GM21723 (cell line): ENCODE measurements around the gene P2RY6.
A peak's percentile ranks its signal among the peaks of the same experiment; 100 is the strongest.

Experiments
- ATAC-seq: cut with Tn5 transposase; IDR thresholded peaks from one replicate; pipeline ENCODE4 v1.9.1; 2021; ENCODE audit warnings: mild to moderate bottlenecking, moderate library complexity; ENCODE audit not compliant: unreplicated experiment

The P2RY6 gene

GRCh38 chr11:73275381-73275750 is 3.2 kb downstream of the P2RY6 start:
- ATAC-seq: no peak

GRCh38 chr11:73277467-73277866 is 5.3 kb downstream of the P2RY6 start:
- no peak for ATAC-seq

- no peak for ATAC-seq
Observed at GRCh38 chr11:73280626-73281025, 8.5 kb downstream of the P2RY6 start.

GRCh38 chr11:73281201-73281741 is 9.1 kb downstream of the P2RY6 start:
- ATAC-seq: no peak

- no peak for ATAC-seq
Observed at GRCh38 chr11:73281796-73282660, 9.9 kb downstream of the P2RY6 start.

- no peak for ATAC-seq
Observed at GRCh38 chr11:73283276-73284000, 11.3 kb downstream of the P2RY6 start.

DNA sequence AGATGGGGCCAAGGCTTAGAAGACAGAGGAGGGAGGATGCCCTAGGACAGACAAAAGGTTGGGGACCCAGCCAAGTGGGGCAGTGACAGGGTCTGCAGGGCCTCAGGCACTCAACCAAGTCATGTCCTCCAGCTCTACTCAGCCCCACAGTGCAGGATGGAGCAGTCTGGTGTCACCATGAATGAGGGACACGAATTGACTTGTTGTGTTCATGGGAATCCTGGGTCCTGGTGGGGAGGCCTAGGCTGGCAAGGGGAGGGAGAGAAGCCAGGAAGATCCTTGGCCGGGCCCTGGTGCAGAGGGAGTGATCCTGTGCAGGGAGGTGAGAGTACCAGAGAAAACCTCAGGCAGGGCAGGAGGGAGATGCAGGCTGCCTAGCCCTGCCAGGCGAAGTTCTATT is 12.0 kb downstream of the P2RY6 start:
- no peak for ATAC-seq

DNA sequence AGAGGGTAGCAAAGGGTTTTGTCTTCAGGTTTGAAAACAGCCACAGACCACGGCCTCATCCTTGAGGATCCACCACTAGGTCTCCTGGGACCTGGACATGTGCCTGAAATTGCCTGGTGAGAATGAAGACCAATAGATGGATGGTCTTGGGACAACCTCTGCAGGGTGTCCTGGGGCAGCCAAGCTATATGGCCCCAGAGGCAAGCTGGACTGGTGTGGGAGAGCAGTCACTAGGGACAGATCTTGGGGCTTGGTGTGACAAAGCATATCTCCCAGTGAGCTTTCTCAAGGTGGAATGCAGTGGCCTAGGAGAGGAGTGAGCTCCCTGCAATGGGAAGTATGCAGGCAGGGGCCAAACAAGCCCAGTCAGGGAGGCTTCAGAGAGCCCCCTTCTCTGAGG is 13.6 kb downstream of the P2RY6 start:
- no peak for ATAC-seq

DNA sequence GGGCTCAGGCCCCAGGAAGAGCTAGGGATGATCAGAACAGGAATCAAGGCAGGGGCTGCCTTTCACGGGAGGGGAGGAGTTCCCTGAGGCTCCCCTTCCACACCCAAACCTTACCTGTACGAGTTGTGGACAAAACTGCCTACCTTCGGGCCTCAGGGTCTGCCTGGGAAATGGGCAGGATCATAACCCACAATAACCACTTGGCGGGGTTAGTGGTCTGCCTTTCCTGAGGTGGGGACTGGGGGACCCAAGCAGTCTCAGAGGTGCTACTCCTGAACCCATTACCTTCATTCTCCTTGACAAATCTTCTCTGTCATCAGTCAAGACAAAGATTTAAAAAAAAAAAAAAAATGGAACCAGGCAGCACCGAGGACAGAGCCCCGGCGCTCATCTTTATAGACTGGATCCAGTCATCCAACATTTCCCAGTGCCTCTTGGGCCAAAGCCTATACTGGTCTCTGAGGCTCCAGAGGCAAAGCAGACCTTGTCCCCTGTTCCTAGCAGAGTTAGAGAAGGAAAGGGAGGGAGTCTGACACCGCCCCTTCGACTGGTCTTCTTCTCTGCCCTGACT is 14.2 kb downstream of the P2RY6 start:
- ATAC-seq: no peak

- no peak for ATAC-seq
Observed at GRCh38 chr11:73287400-73288101, 15.4 kb downstream of the P2RY6 start.

- ATAC-seq: peak; percentile 6
Observed at GRCh38 chr11:73288192-73288872, 16.2 kb downstream of the P2RY6 start.

DNA sequence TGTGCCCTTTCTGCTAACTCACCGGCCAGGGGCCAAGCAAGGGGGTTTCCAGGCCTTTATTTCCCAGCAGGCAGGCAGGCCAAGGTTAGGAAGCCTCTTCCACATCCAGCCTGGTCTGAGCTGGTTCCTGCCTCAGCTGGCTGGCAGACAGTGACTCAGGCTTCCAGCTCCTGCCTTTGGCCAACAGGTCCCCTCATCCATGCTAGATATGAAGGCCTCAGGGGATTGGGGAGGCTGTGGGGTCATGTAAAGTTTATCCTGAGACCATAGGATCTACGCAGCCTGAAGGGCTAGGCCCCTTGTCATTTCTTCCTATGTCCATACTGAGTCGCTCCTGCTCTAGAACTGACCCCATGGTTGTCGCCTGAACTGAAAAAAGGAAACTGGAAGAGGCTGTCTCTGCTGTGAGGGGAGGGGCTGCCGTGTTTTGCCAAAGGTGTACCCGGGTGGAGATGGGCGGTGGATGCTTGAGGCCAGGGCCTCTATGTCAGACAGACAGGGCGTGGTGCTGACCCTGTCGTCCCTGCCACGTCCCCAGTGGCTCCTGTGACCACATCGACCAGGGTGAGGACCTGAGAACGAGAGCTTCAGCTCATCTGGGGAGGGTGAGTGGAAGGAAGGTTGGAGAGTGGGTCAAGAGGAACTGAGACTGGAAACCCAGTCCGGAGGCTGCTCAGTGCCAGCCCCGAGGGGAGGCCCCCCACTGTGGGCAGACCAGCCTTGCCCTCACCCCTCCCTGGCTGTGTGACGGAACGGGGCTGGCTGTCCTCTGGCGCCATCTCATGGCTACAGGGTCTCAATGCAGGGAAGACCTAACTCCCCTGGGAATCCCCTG is 17.0 kb downstream of the P2RY6 start:
- peak; percentile 71 for ATAC-seq

- no peak for ATAC-seq
Observed at GRCh38 chr11:73290536-73290935, 18.4 kb downstream of the P2RY6 start.

- ATAC-seq: no peak
Observed at GRCh38 chr11:73291196-73291595, 19.1 kb downstream of the P2RY6 start.

GRCh38 chr11:73291781-73292524 is 19.8 kb downstream of the P2RY6 start:
- no peak for ATAC-seq

DNA sequence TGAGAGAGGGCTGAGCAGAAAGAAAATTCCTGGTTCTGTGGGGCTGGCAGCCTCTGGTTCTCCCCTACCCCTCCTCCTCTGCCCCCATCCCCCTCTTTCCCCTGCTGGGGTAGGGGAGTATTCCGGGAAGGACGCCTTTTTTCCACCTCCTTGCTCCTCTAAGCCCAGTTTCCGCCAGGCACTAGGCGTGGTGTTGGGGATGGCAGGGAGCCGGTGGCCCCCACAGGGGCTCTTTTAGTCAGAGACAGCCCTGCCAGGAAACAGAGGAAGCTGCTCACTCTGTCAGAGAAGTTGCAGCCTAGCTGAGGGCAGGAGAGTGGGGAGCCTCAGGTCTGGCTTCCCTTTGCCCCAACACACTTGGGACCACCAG is 20.4 kb downstream of the P2RY6 start:
- no peak for ATAC-seq

GRCh38 chr11:73293356-73293936 is 21.3 kb downstream of the P2RY6 start:
- no peak for ATAC-seq

- ATAC-seq: no peak
Observed at GRCh38 chr11:73294604-73295003, 22.5 kb downstream of the P2RY6 start.
